ENCODE data around the gene ARHGEF17.
A peak's percentile ranks its signal among the peaks of the same experiment; 100 is the strongest.

Gene ARHGEF17

DNA sequence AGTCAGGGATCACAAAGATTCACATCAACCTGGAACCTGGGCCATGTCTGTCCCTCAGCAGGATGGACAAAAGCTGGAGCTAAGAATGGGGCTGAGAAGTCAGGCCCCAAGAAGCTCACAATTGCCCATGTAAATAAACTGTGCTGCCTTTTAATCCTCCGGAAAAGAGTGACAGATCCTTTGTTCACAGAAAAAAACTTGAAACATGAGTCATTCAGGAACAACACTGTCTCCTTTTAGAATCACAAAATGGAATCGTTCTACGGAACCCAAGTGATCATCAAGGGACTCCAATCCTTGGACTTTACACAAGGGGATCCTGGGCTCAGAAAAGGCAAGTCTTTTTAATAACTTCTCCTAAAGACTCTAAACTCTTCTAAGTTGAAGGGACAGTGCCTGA lies 104.2 kb downstream of the ARHGEF17 start:
- DNase-seq (ENCODE audit: low read depth): peak; percentile 50

DNA sequence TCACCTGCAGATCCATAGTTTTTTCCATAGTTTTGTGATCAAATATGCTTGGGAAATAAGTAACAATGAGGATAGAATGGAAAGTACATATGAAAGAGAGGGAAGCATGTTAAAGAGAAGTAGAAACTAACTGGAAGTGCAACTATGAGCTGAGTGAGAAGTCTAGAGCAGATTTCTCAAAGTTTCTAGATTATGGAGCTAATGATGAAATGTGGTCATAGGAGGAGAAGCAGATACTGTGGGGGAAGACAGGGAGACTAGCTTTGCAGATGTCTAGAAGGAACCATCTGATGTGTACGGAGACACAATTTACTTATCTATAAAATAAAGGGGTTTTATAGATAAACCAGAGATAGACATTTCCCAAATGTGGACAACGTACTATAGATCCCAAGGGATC lies 105.2 kb downstream of the ARHGEF17 start:
- DNase-seq (ENCODE audit: low read depth): no peak

DNA sequence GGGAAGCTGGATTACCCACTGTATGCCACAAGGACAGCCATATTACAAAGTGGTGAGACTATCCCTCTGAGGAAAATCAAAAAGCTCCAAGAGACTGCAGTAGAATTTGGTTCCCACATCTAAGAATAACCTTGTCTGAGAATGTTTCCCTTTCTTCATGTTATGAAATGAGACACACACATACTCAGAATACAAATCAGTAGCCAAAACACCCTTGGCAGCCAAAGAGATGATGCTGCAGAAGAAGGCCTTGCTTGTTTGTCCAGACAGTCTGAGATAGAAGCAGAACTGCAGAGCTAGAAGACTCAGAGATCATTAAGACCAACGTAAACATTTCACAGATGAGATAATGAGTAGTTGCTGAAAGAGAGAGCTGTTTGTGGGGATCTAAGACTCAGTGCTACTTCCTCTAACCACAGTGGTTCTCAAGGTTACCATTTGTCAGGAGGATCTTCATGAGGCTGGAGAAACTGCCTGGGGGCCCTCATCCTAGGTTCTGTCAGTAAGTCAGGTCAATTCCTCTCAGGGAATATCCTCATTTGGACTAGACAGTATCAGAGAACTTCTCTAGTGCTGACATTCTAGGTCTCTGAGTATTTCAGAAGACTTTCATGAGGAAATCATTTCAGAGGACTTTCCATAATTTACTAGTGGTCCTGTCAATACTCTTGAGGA lies 107.0 kb downstream of the ARHGEF17 start:
- peak; percentile 93 for DNase-seq (ENCODE audit: low read depth)

DNA sequence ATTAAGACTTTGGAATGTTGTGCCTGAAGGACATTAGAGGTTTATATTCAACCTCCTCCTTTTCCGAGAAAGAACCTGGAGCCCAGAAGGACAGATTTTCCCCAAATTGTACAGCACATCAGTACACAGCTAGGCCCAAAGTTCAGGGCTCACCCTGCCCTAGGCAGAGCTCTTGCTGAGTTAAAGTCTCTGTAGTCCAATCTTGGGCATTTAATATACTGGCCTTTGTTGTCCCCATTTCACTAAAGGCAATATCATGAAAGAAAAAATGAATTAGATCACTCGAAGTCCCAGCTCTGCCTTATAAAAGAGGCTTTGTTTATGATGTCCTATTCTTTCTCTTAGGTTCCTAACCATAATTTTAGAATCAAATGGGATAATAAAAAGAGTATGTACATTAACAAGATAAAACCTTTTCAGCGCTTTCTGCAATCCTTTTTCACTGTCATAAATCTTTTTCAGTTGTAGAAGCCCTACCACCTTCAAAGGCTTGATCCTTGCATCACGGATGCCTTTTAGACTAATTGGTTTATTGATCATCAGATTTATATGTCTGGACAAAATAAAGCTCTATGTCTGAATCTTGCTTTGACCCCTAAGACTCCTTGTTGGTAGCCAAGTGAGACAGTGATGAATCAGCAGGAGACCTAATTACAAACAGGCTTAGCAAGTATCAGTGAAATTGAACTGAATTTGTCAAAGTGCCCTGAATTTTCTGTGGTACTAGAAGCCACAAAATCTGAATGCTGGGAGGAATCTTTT lies 108.0 kb downstream of the ARHGEF17 start:
- DNase-seq (ENCODE audit: low read depth): peak; percentile 56

DNA sequence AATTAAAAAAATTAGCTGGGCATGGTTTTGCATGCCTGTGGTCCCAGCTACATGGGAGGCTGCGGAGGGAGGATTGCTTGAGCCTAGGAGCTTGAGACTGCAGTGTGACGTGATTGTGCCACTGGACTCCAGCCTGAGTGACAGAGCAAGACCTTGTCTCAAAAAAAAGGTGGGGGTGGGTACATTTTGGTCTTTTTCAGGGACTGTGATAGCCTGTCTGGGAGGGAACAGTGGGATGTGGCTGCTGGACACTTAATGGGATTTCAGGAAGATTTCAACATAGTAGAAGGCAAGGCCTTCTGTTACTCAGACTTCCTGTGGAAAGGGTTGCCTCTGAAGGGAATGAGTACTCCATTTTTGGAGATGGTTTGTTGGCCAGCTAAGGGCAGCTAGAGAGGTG lies 108.7 kb downstream of the ARHGEF17 start:
- no peak for DNase-seq (ENCODE audit: low read depth)
